Activated CD8-positive, alpha-beta T cell treated with anti-CD3 and anti-CD28 coated beads for 36 hours (primary cell): ENCODE data around the gene CHIA. TPM values are rescaled to one million over a fixed set of nuclear protein-coding genes. Genes with fewer than 3 reads are reported as not detected.

Experiments
- ATAC-seq: fragments of 200-7000 bp; cut with Tn5 transposase; one replicate; pipeline ENCODE4 v1.10.0; 2021; ENCODE audit warnings: mild to moderate bottlenecking, moderate library complexity
- CTCF ChIA-PET: fragments of 350-600 bp; sonication (Branson Sonifier 250); formaldehyde crosslinking; loops from one replicate; lab custom pipeline; 2021; ENCODE audit warnings: antibody characterized with exemption; lab: Charles Lee
- POLR2A ChIA-PET: fragments of 350-600 bp; sonication (Branson Sonifier 250); formaldehyde crosslinking; loops from one replicate; lab custom pipeline; 2021; ENCODE audit warnings: antibody characterized with exemption; lab: Charles Lee
- DNase-seq: peaks from one replicate; pipeline ENCODE4 v3.0.0-alpha.2; 2020
- H3K27ac Mint-ChIP-seq: one replicate; pipeline ENCODE4 v1.8.0; 2021; ENCODE audit warnings: mild to moderate bottlenecking, mixed read lengths
- H3K27me3 Mint-ChIP-seq: one replicate; pipeline ENCODE4 v1.8.0; 2021; ENCODE audit warnings: mixed read lengths
- H3K36me3 Mint-ChIP-seq: one replicate; pipeline ENCODE4 v1.8.0; 2021; ENCODE audit warnings: low read depth, mixed read lengths
- H3K4me1 Mint-ChIP-seq: one replicate; pipeline ENCODE4 v1.8.0; 2021; ENCODE audit warnings: low read depth, mixed read lengths
- H3K4me3 Mint-ChIP-seq: one replicate; pipeline ENCODE4 v1.8.0; 2021; ENCODE audit warnings: mild to moderate bottlenecking, moderate library complexity, mixed read lengths
- H3K9me3 Mint-ChIP-seq: one replicate; pipeline ENCODE4 v1.8.0; 2021; ENCODE audit warnings: mixed read lengths
- CTCF ChIP-seq: fragments of 200-600 bp; IDR thresholded peaks from one replicate; pipeline ENCODE4 v1.8.0; 2022; ENCODE audit warnings: antibody characterized with exemption, mild to moderate bottlenecking
- intact Hi-C: fragments of 100-400 bp; cut with micrococcal nuclease; formaldehyde crosslinking; loops from one replicate; pipeline ENCODE4 v1.10.0; 2022
- total RNA-seq, 2 experiments: library from RNA; stranded (reverse); gene quantifications; one replicate each; pipeline ENCODE4 v1.2.3, GENCODE V29; 2021

Gene CHIA
- total RNA-seq, 2 experiments from 2014 or later = not detected

DNA sequence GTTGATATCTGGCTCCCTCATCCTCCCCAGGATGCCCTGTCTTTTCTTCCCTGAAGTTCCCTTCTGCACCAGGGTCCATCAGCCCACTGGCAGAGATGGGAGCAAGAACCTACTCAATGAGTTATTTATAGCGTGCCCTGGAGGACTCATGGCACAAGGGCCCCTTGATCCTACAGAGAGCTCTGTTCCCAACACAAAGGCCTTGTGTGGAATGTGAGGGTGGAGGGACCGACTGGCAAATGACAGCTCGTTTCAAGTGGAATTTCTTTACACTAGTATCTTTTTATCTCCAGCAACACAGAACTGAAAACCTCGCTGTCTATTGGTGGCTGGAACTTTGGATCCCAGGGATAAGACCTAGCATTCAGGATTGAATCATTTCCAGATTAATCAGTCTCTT lies 40.7 kb upstream of the CHIA start:
- DNase-seq (no peak), ATAC-seq (no peak)
- H3K36me3 Mint-ChIP-seq = no peaks in the 10 kb centered on the region
- ChIA-PET POLR2A (no interaction called here), CTCF (interaction anchor here (0.7 to 0.8 kb wide), 2 partner anchors 9 to 27 kb away, joined by 3 to 4 read pairs; no protein-coding TSS in a partner anchor)
- no peak overlapping the region for H3K27ac Mint-ChIP-seq
- peaks cover 12% of the 10 kb centered on the region for H3K4me1 Mint-ChIP-seq
- no peak overlapping the region for H3K4me3 Mint-ChIP-seq
- no peaks in the 10 kb centered on the region for H3K27me3 Mint-ChIP-seq
- intact Hi-C loops = no loop called here
- no peak for TF ChIP-seq CTCF
- no peaks in the 10 kb centered on the region for H3K9me3 Mint-ChIP-seq

DNA sequence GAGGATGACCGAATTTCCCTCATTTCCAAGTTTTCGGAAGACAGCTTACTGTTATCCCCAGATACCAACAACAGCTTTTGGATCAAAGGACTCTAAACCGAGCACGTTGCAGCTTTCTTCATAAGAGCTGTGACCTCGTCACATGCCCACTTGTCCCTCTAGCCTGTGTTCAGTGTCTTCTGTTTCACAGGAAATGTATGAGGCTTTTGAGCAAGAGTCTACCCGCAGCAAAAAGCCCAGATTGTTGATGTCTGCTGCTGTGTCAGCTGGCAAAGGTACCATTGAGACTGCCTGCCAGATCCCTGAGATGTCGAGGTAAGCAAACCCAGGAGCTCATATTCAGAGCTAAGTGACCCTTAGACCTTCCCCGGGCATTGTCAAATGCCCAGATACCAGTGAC lies 39.1 kb upstream of the CHIA start:
- ChIA-PET CTCF (interaction anchor here (1.4 kb wide), 1 partner anchor 29 kb away, joined by 3 read pairs; no protein-coding TSS in a partner anchor), POLR2A (no interaction called here)
- H3K4me3 Mint-ChIP-seq = no peak overlapping the region
- no peak for TF ChIP-seq CTCF
- intact Hi-C loops = no loop called here
- H3K4me1 Mint-ChIP-seq = peaks cover 12% of the 10 kb centered on the region
- H3K27me3 Mint-ChIP-seq = no peaks in the 10 kb centered on the region
- H3K36me3 Mint-ChIP-seq = no peaks in the 10 kb centered on the region
- no peaks in the 10 kb centered on the region for H3K9me3 Mint-ChIP-seq
- DNase-seq (peak; percentile 28), ATAC-seq (peak; percentile 71)
- H3K27ac Mint-ChIP-seq = peak overlapping the region; percentile 35

GRCh38 chr1:111252786-111253185 lies 37.9 kb upstream of the CHIA start:
- no peaks in the 10 kb centered on the region for H3K9me3 Mint-ChIP-seq
- no peak overlapping the region for H3K4me3 Mint-ChIP-seq
- ATAC-seq (no peak), DNase-seq (no peak)
- H3K4me1 Mint-ChIP-seq = peaks cover 12% of the 10 kb centered on the region
- H3K27me3 Mint-ChIP-seq = no peaks in the 10 kb centered on the region
- intact Hi-C loops = no loop called here
- H3K27ac Mint-ChIP-seq = no peak overlapping the region
- H3K36me3 Mint-ChIP-seq = no peaks in the 10 kb centered on the region
- TF ChIP-seq CTCF = no peak
- ChIA-PET CTCF (interaction anchor here (1.4 kb wide), 1 partner anchor 30 kb away, joined by 3 read pairs; no protein-coding TSS in a partner anchor), POLR2A (interaction anchor here (1.7 kb wide), 1 partner anchor 37 kb away, joined by 4 read pairs; no protein-coding TSS in a partner anchor)

GRCh38 chr1:111253876-111254275 lies 36.8 kb upstream of the CHIA start:
- Mint-ChIP-seq H3K27ac (no peak overlapping the region), H3K36me3 (no peaks in the 10 kb centered on the region), H3K4me1 (peaks cover 12% of the 10 kb centered on the region), H3K27me3 (no peaks in the 10 kb centered on the region), H3K9me3 (no peaks in the 10 kb centered on the region), H3K4me3 (no peak overlapping the region)
- no peak for ATAC-seq
- TF ChIP-seq CTCF = no peak
- CTCF ChIA-PET = interaction anchor here (0.7 to 1.1 kb wide), 4 partner anchors 10 to 223 kb away, joined by 3 to 5 read pairs (median 3); no protein-coding TSS in a partner anchor
- no peak for DNase-seq
- intact Hi-C loops = no loop called here
- POLR2A ChIA-PET = interaction anchor here (0.6 to 1.7 kb wide), 2 partner anchors 38 to 514 kb away, joined by 3 to 4 read pairs; no protein-coding TSS in a partner anchor

- POLR2A ChIA-PET = interaction anchor here (0.8 kb wide), 1 partner anchor 10 kb away, joined by 3 read pairs; no protein-coding TSS in a partner anchor
- intact Hi-C loops = no loop called here
- Mint-ChIP-seq H3K36me3 (no peaks in the 10 kb centered on the region), H3K27ac (no peak overlapping the region), H3K4me3 (no peak overlapping the region), H3K27me3 (no peaks in the 10 kb centered on the region), H3K4me1 (peaks cover 2% of the 10 kb centered on the region), H3K9me3 (no peaks in the 10 kb centered on the region)
- no peak for ATAC-seq
- CTCF ChIA-PET = interaction anchor here (0.7 to 1.1 kb wide), 2 partner anchors 21 to 143 kb away, joined by 3 read pairs; no protein-coding TSS in a partner anchor
- DNase-seq = no peak
- no peak for TF ChIP-seq CTCF
Observed at GRCh38 chr1:111256988-111257658, 33.5 kb upstream of the CHIA start.
